Heart left ventricle (tissue), 16 donors: Measurements from ENCODE around the gene CLDN4. TPM values are rescaled to one million over a fixed set of nuclear protein-coding genes. Genes with fewer than 3 reads are reported as not detected.

ENCODE experiments used
- ATAC-seq, 4 donors: fragments of 200-7000 bp; cut with Tn5 transposase; one replicate each; pipeline ENCODE4 v1.9.1; 2020 to 2022; ENCODE audit warnings: moderate library complexity in 4 of 4, mild to moderate bottlenecking in 3 of 4, moderate number of reproducible peaks in 1 of 4
- DNase-seq, 5 donors: peaks; one replicate each; pipeline ENCODE4 v3.0.0-alpha.2; 2020
- H3K27ac ChIP-seq, 12 donors: fragments of 200-600 bp; sonication (generic) in 4 of 12; one replicate each; pipeline versions ENCODE4 v1.5.0 to v1.8.0; 2016 to 2022; ENCODE audit warnings: mild to moderate bottlenecking in 2 of 12
- H3K27me3 ChIP-seq, 9 donors: fragments of 200-600 bp; sonication (generic) in 2 of 9; one replicate each; pipeline versions ENCODE4 v1.5.1 to v1.8.0; 2016 to 2022; ENCODE audit warnings: mild to moderate bottlenecking in 3 of 9
- H3K36me3 ChIP-seq, 9 donors: fragments of 200-600 bp; sonication (generic) in 2 of 9; one replicate each; pipeline versions ENCODE4 v1.5.0 to v1.8.0; 2018 to 2022; ENCODE audit warnings: mild to moderate bottlenecking in 2 of 9
- H3K4me1 ChIP-seq, 12 donors: fragments of 200-600 bp; sonication (generic) in 4 of 12; one replicate each; pipeline versions ENCODE4 v1.5.0 to v1.8.0; 2016 to 2022; ENCODE audit warnings: mild to moderate bottlenecking in 3 of 12
- H3K4me3 ChIP-seq, 12 donors: fragments of 200-600 bp; sonication (generic) in 4 of 12; one replicate each; pipeline versions ENCODE4 v1.5.0 to v1.8.0; 2017 to 2022; ENCODE audit warnings: mild to moderate bottlenecking in 9 of 12, moderate library complexity in 4 of 12
- H3K9me3 ChIP-seq, 12 donors: fragments of 200-600 bp; sonication (generic) in 4 of 12; one replicate each; pipeline versions ENCODE4 v1.5.0 to v1.8.0; 2016 to 2022; ENCODE audit warnings: mild to moderate bottlenecking in 1 of 12
- CTCF ChIP-seq, 12 donors: fragments of 200-600 bp; sonication (generic) in 4 of 12; IDR thresholded peaks; one replicate each; pipeline versions ENCODE4 v1.5.0 to v1.8.0; 2018 to 2022; ENCODE audit warnings: antibody characterized with exemption in 12 of 12, mild to moderate bottlenecking in 5 of 12
- POLR2A ChIP-seq, 2 donors: fragments of 450-650 bp; IDR thresholded peaks; one replicate each; pipeline ENCODE4 v1.6.1; 2017; ENCODE audit warnings: antibody characterized with exemption in 2 of 2, mild to moderate bottlenecking in 2 of 2, moderate library complexity in 2 of 2
- WGBS, 4 donors: extraction: QIAGEN DNeasy Blood & Tissue Kit in 2 of 4; methylation state at CpG; one replicate each; pipeline versions ENCODE4 v1.1.5 to v1.1.7; 2013 to 2018; 5-methylcytosine and 5-hydroxymethylcytosine counted together
- intact Hi-C, 10 donors: fragments of 100-400 bp; cut with DNase I; formaldehyde crosslinking; loops; one replicate each; pipeline versions ENCODE4 v1.11.1 to v1.14.2; 2022
- polyA plus RNA-seq, 2 donors: library from polyadenylated mRNA; stranded (reverse); fragments of 200-250 nt; gene quantifications; one replicate each; pipeline ENCODE4 v1.2.3, GENCODE V29; 2013
- total RNA-seq, 9 donors: library from RNA; depleted of rRNA in 2 of 9; stranded (reverse); fragments of >200 nt in 2 of 9; fragmentation: NEBNext Ultra II Directional in 3 of 9; extraction: Animal tissue kit (Norgen Biotek cat#: 25700) in 3 of 9; gene quantifications; one replicate each; pipeline versions ENCODE4 v1.1.0 to v1.2.4, GENCODE V29; 2016 to 2023
- donor health status: ischemic (EF 13 %, LVEDD 7.1; RV severe dilation, severe dysfunction).
- donor health status: healthy with polysubstance abuse.
- donor health status: DM: no; HTN: yes; CAD: no.
- donor health status: DM: no; HTN: no; CAD: no.
- donor health status: ischemic (EF 25% LVEDD 6.9; RV normal size, moderate dysfunction).
- donor health status: ischemic (EF 25% LVEDD 5.7; RV mildly dilated, moderate dysfunction).
- donor health status: healthy.
- donor health status: DM: yes; HTN: yes; CAD: no.
- donor health status: ischemic (EF 35%, LVEDD 5.7; RV mildly dilated, moderate dysfunction).
- donor health status: nonischemic (EF 11% LVEDD 7.7; RV severe dilation, severe dysfunction).
- donor health status: DM: yes; HTN: yes; CAD: no.
- donor health status: PGD.
- donor health status: ischemic (EF 29% LVEDD 5.4; RV normal size, mild dysfunction).
- donor health status: nonischemic (EF 23%, LVEDD 6.1; RV moderate dilation, normal function).

CLDN4 gene
- total and polyA plus RNA-seq, 11 donors, result 0.11 to 0.12 TPM; not detected in 9

- DNase-seq (peak in 1 of 5 donors; percentile 51), ATAC-seq (no peak)
- Histone ChIP-seq H3K27ac (no peak overlapping the region), H3K4me3 (no peak overlapping the region), H3K36me3 (no peaks in the 10 kb centered on the region), H3K9me3 (no peaks in the 10 kb centered on the region), H3K4me1 (peaks cover 0 to 46% (median 6%) of the 10 kb centered on the region in 12 donors), H3K27me3 (peaks cover 0 to 15% (median 0%) of the 10 kb centered on the region in 9 donors)
- intact Hi-C loops, result no loop called here
- no peak for TF ChIP-seq POLR2A (IDR thresholded peaks at IDR 0.05)
- no peak for TF ChIP-seq CTCF (IDR thresholded peaks at IDR 0.05)
- WGBS, 4 donors, result 72 to 78% (median 74%) methylated on average over 13 of the region's 13 CpGs
Measured at GRCh38 chr7:73829921-73830680, 695 bp upstream of the CLDN4 start.

- Histone ChIP-seq H3K4me3 (no peak overlapping the region), H3K9me3 (no peaks in the 10 kb centered on the region), H3K36me3 (no peaks in the 10 kb centered on the region), H3K4me1 (peaks cover 0 to 36% (median 6%) of the 10 kb centered on the region in 12 donors), H3K27me3 (peaks cover 0 to 10% (median 0%) of the 10 kb centered on the region in 9 donors), H3K27ac (no peak overlapping the region)
- DNase-seq, result no peak
- intact Hi-C loops, result no loop called here
- WGBS, 4 donors, result 67 to 83% (median 78%) methylated on average over 16 of the region's 16 CpGs
- no peak for TF ChIP-seq CTCF (IDR thresholded peaks at IDR 0.05)
- no peak for TF ChIP-seq POLR2A (IDR thresholded peaks at IDR 0.05)
- ATAC-seq, result no peak
Measured at GRCh38 chr7:73831584-73831833, 713 bp downstream of the CLDN4 start.

- H3K27me3 ChIP-seq, result peaks cover 0 to 10% (median 0%) of the 10 kb centered on the region in 9 donors
- H3K4me1 ChIP-seq, result peaks cover 0 to 31% (median 6%) of the 10 kb centered on the region in 12 donors
- H3K27ac ChIP-seq, result no peak overlapping the region
- H3K9me3 ChIP-seq, result no peaks in the 10 kb centered on the region
- TF ChIP-seq POLR2A (IDR thresholded peaks at IDR 0.05), result no peak
- DNase-seq, result peak in 1 of 5 donors; percentile 55
- no peaks in the 10 kb centered on the region for H3K36me3 ChIP-seq
- H3K4me3 ChIP-seq, result no peak overlapping the region
- WGBS, 4 donors, result 48 to 67% (median 60%) methylated on average over 14 to 16 of the region's 16 CpGs
- ATAC-seq, result peak; percentile 10 to 49 (median 30)
- intact Hi-C loops, result no loop called here
Measured at GRCh38 chr7:73831834-73832651, 1.2 kb downstream of the CLDN4 start.

GRCh38 chr7:73832806-73833205 is 2.0 kb downstream of the CLDN4 start:
- H3K4me3 ChIP-seq, result no peak overlapping the region
- ATAC-seq (no peak), DNase-seq (no peak)
- H3K36me3 ChIP-seq, result no peaks in the 10 kb centered on the region
- TF ChIP-seq CTCF (IDR thresholded peaks at IDR 0.05), result no peak
- no peak for TF ChIP-seq POLR2A (IDR thresholded peaks at IDR 0.05)
- 77 to 79% (median 78%) methylated on average over 13 of the region's 13 CpGs for WGBS, 4 donors
- intact Hi-C loops, result no loop called here
- peaks cover 0 to 10% (median 0%) of the 10 kb centered on the region in 9 donors for H3K27me3 ChIP-seq
- peaks cover 0 to 24% (median 4%) of the 10 kb centered on the region in 12 donors for H3K4me1 ChIP-seq
- no peak overlapping the region for H3K27ac ChIP-seq
- no peaks in the 10 kb centered on the region for H3K9me3 ChIP-seq
